Esophagus muscularis mucosa (tissue), 4 donors: Measurements from ENCODE around the gene ABCC5. TPM values are rescaled to one million over a fixed set of nuclear protein-coding genes. Genes with fewer than 3 reads are reported as not detected.

Experiments used
- DNase-seq: peaks from one replicate; pipeline ENCODE4 v3.0.0-alpha.2; 2017; ENCODE audit errors: extremely low spot score
- H3K27ac ChIP-seq, 4 donors: fragments of 200-600 bp; sonication (generic); replicated peaks in 1 of 4; 1 replicate in 3 of 4; 2 replicates in 1 of 4; pipeline ENCODE4 v1.5.1; 2016 to 2019; ENCODE audit warnings: mild to moderate bottlenecking in 1 of 4
- H3K27me3 ChIP-seq, 4 donors: fragments of 200-600 bp; sonication (generic); one replicate each; pipeline versions ENCODE4 v1.5.1 to v1.6.0; 2016 to 2019
- H3K36me3 ChIP-seq, 4 donors: fragments of 200-600 bp; sonication (generic); one replicate each; pipeline ENCODE4 v1.5.1; 2016 to 2019
- H3K4me1 ChIP-seq, 4 donors: fragments of 200-600 bp; sonication (generic); one replicate each; pipeline ENCODE4 v1.5.1; 2016 to 2019
- H3K4me3 ChIP-seq, 4 donors: fragments of 200-600 bp; sonication (generic); 1 replicate in 2 of 4; 2 replicates in 2 of 4; pipeline ENCODE4 v1.5.1; 2016 to 2019; ENCODE audit warnings: mild to moderate bottlenecking in 4 of 4, moderate library complexity in 1 of 4
- H3K9me3 ChIP-seq, 4 donors: fragments of 200-600 bp; sonication (generic); 1 replicate in 3 of 4; 2 replicates in 1 of 4; pipeline ENCODE4 v1.5.1; 2016 to 2019
- CTCF ChIP-seq, 3 experiments: fragments of 200-600 bp in 2 of 3; fragments of 450-650 bp in 1 of 3; sonication (generic) in 2 of 3; IDR thresholded peaks; one replicate each; pipeline ENCODE4 v1.5.1; 2017 to 2019; ENCODE audit warnings: antibody characterized with exemption in 3 of 3, mild to moderate bottlenecking in 2 of 3, moderate library complexity in 1 of 3
- EP300 ChIP-seq: sonication (generic); formaldehyde crosslinking; IDR thresholded peaks from one replicate; pipeline ENCODE4 v1.6.1; 2017; ENCODE audit warnings: antibody characterized with exemption
- POLR2A ChIP-seq: fragments of 450-650 bp; IDR thresholded peaks from one replicate; pipeline ENCODE4 v1.6.1; 2017; ENCODE audit warnings: antibody characterized with exemption, moderate library complexity, mild to moderate bottlenecking, low read depth
- POLR2AphosphoS5 ChIP-seq, 2 donors: sonication (generic); formaldehyde crosslinking; IDR thresholded peaks; one replicate each; pipeline ENCODE4 v1.6.1; 2017; ENCODE audit warnings: antibody characterized with exemption in 2 of 2
- WGBS: methylation state at CpG from one replicate; pipeline ENCODE4 v1.1.5; 2018; 5-methylcytosine and 5-hydroxymethylcytosine counted together
- intact Hi-C: fragments of 100-400 bp; cut with DNase I; formaldehyde crosslinking; loops from one replicate; pipeline ENCODE4 v1.15.1; 2023
- total RNA-seq, 4 donors: library from RNA; depleted of rRNA; stranded (reverse); fragments of >200 nt; gene quantifications; one replicate each; pipeline versions ENCODE4 v1.1.0 to v1.2.1, GENCODE V29; 2016

The ABCC5 gene
- total RNA-seq, 4 donors from 2014 or later, result 9.8 to 20.2 (median 17.6) TPM

- Histone ChIP-seq H3K27ac (no peak overlapping the region), H3K36me3 (peaks cover 63 to 96% (median 86%) of the 10 kb centered on the region in 4 donors), H3K4me1 (no peaks in the 10 kb centered on the region), H3K4me3 (no peak overlapping the region), H3K27me3 (no peaks in the 10 kb centered on the region), H3K9me3 (no peaks in the 10 kb centered on the region)
- no peak for DNase-seq
- WGBS, result 84% methylated on average over 8 of the region's 12 CpGs
- intact Hi-C loops, result no loop called here
- no peak for TF ChIP-seq EP300
- TF ChIP-seq POLR2A, result no peak
- no peak for TF ChIP-seq POLR2AphosphoS5 (IDR thresholded peaks at IDR 0.05)
- no peak for TF ChIP-seq CTCF (IDR thresholded peaks at IDR 0.05)
Observed at GRCh38 chr3:183949690-183950089, 68.0 kb downstream of the ABCC5 start.

DNA sequence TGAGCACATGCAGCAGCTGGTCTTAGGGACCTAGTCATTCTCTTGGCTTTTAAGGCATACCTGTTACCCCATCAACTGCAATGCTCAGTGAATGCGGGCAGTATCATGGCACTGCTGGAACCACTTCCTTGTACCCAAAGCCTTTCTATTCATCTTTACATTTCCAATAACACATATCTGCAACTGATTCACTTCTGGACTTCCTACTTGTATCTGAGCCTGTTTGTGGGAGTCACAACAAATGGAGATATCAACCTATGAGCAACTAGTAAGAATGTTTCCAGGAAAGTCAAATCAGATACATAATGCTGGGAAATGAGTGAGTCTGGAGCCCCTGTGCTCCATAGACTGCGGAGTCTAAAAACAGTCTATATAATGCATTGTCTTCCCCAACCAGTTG, 71.6 kb downstream of the ABCC5 start:
- intact Hi-C loops, result no loop called here
- no peaks in the 10 kb centered on the region for H3K27me3 ChIP-seq
- no peak for DNase-seq
- H3K4me1 ChIP-seq, result no peaks in the 10 kb centered on the region
- whole genome bisulfite sequencing, result 97% methylated on average over 2 of the region's 2 CpGs
- no peak overlapping the region for H3K27ac ChIP-seq
- no peak for TF ChIP-seq EP300
- no peak for TF ChIP-seq POLR2AphosphoS5 (IDR thresholded peaks at IDR 0.05)
- no peak for TF ChIP-seq POLR2A
- TF ChIP-seq CTCF (IDR thresholded peaks at IDR 0.05), result no peak
- no peaks in the 10 kb centered on the region for H3K9me3 ChIP-seq
- H3K36me3 ChIP-seq, result peaks cover 53 to 98% (median 85%) of the 10 kb centered on the region in 4 donors
- H3K4me3 ChIP-seq, result no peak overlapping the region

- Histone ChIP-seq H3K27me3 (no peaks in the 10 kb centered on the region), H3K4me3 (no peak overlapping the region), H3K27ac (no peak overlapping the region), H3K4me1 (no peaks in the 10 kb centered on the region), H3K36me3 (peaks cover 48 to 96% (median 84%) of the 10 kb centered on the region in 4 donors), H3K9me3 (no peaks in the 10 kb centered on the region)
- no peak for DNase-seq
- TF ChIP-seq CTCF (IDR thresholded peaks at IDR 0.05) (no peak), POLR2A (no peak), POLR2AphosphoS5 (IDR thresholded peaks at IDR 0.05) (no peak), EP300 (no peak)
- 84% methylated on average over 5 of the region's 5 CpGs for WGBS
- intact Hi-C loops, result no loop called here
Observed at GRCh38 chr3:183944775-183945174, 72.9 kb downstream of the ABCC5 start.

DNA sequence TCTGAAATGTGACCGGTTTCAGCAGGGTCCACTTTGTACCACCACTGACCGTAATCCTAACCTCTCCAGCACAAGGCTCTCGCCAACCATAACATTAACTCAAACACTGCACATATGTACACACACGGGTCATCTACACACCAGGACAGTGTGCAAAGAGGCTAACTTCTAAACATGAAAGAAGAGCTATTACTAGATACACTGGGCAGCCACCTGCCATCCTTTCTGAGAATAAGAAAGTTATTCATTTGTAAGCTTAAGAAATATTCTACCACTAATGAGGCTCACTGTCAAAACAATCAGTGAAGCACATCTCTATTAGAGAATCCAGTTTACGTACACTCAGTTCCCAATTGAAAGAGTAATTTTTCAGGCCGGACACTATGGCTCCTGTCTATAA, 73.9 kb downstream of the ABCC5 start:
- TF ChIP-seq CTCF (IDR thresholded peaks at IDR 0.05) (no peak), POLR2AphosphoS5 (IDR thresholded peaks at IDR 0.05) (no peak), EP300 (no peak), POLR2A (no peak)
- DNase-seq, result no peak
- intact Hi-C loops, result no loop called here
- WGBS, result 99% methylated on average over 6 of the region's 6 CpGs
- Histone ChIP-seq H3K4me1 (no peaks in the 10 kb centered on the region), H3K4me3 (no peak overlapping the region), H3K27me3 (no peaks in the 10 kb centered on the region), H3K9me3 (no peaks in the 10 kb centered on the region), H3K36me3 (peaks cover 39 to 96% (median 85%) of the 10 kb centered on the region in 4 donors), H3K27ac (no peak overlapping the region)

DNA sequence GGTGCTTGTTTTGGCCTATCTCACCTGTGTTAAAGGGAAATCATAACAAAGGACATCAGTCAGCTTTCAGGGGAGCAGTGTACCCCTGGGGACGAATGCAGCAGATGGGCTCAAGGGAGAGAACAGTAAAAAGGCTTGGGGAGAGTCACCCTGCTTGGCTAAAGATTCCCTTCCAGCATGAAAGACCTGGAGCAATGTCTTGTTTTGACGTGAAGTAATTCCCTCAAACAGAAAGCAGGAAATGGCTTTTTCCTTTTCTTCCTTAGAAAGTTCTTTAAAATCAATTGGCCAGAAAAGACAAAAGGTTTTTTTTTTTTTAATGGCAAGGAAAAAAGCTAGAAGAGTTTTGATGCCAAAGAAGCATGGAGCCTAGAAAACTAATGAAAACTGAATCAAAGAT, 76.5 kb downstream of the ABCC5 start:
- Histone ChIP-seq H3K27me3 (no peaks in the 10 kb centered on the region), H3K36me3 (peaks cover 43 to 97% (median 88%) of the 10 kb centered on the region in 4 donors)
- intact Hi-C loops, result no loop called here

More for the DNA sequence above, 76.5 kb downstream of the ABCC5 start:
- no peaks in the 10 kb centered on the region for H3K4me1 ChIP-seq
- H3K4me3 ChIP-seq, result no peak overlapping the region
- no peak for DNase-seq
- no peak overlapping the region for H3K27ac ChIP-seq
- TF ChIP-seq CTCF (IDR thresholded peaks at IDR 0.05), result no peak
- WGBS, result 77% methylated on average over 2 of the region's 2 CpGs
- H3K9me3 ChIP-seq, result no peaks in the 10 kb centered on the region
